Karpas-422 (cell line): Measurements from ENCODE around the gene MTRFR. TPM values are rescaled to one million over a fixed set of nuclear protein-coding genes. Genes with fewer than 3 reads are reported as not detected.

Source experiments
- DNase-seq: peaks from one replicate; pipeline ENCODE4 v3.0.0-alpha.2; 2015
- H2AFZ ChIP-seq: fragments of 200-600 bp; sonication (generic); 2 replicates; pipeline ENCODE4 v1.6.1; 2014; ENCODE audit warnings: antibody characterized with exemption, low read length, mixed read lengths
- H3K27ac ChIP-seq: fragments of 200-600 bp; sonication (generic); 2 replicates; pipeline ENCODE4 v1.5.1; 2014; ENCODE audit warnings: mild to moderate bottlenecking, low read length, moderate library complexity
- H3K27me3 ChIP-seq: fragments of 200-600 bp; sonication (generic); 2 replicates; pipeline ENCODE4 v1.6.1; 2014; ENCODE audit warnings: low read length, mixed read lengths
- H3K36me3 ChIP-seq: fragments of 200-600 bp; sonication (generic); 2 replicates; pipeline ENCODE4 v1.6.1; 2014; ENCODE audit warnings: low read length, mixed read lengths; ENCODE audit not compliant: insufficient read depth
- H3K4me1 ChIP-seq: fragments of 200-600 bp; sonication (generic); 2 replicates; pipeline ENCODE4 v1.6.1; 2014; ENCODE audit warnings: mild to moderate bottlenecking, low read length, mixed read lengths
- H3K4me2 ChIP-seq: fragments of 200-600 bp; sonication (generic); 2 replicates; pipeline ENCODE4 v1.6.1; 2014; ENCODE audit warnings: low read length, low read depth, mild to moderate bottlenecking; ENCODE audit not compliant: poor library complexity, severe bottlenecking
- H3K4me3 ChIP-seq: fragments of 200-600 bp; sonication (generic); 2 replicates; pipeline ENCODE4 v1.5.1; 2014; ENCODE audit warnings: mild to moderate bottlenecking, antibody characterized with exemption, low read length, mixed read lengths
- H3K79me2 ChIP-seq: fragments of 200-600 bp; sonication (generic); 2 replicates; pipeline ENCODE4 v1.6.1; 2014; ENCODE audit warnings: mild to moderate bottlenecking, low read length, mixed read lengths
- H3K9ac ChIP-seq: fragments of 200-600 bp; sonication (generic); 2 replicates; pipeline ENCODE4 v1.6.0; 2014; ENCODE audit warnings: low read length
- H3K9me2 ChIP-seq: fragments of 200-600 bp; sonication (generic), shearing (Covaris generic); replicated peaks from 2 replicates; pipeline ENCODE4 v1.6.0; 2014; ENCODE audit warnings: mild to moderate bottlenecking, low read length, moderate library complexity; ENCODE audit not compliant: insufficient read depth
- H3K9me3 ChIP-seq: fragments of 300-700, 200-600 bp; sonication (generic); 2 replicates; pipeline ENCODE4 v1.6.1; 2014; ENCODE audit warnings: low read length, mixed read lengths
- H4K20me1 ChIP-seq: fragments of 200-600 bp; sonication (generic); 2 replicates; pipeline ENCODE4 v1.6.1; 2014; ENCODE audit warnings: mild to moderate bottlenecking, antibody characterized with exemption, low read length, low read depth; ENCODE audit not compliant: insufficient read depth
- total RNA-seq: library from RNA; depleted of rRNA; stranded (reverse); fragments of >200 nt; shearing (Covaris generic); gene quantifications from 2 replicates; pipeline ENCODE4 v1.2.3, GENCODE V29; 2014; ENCODE audit warnings: low replicate concordance

MTRFR gene
- total RNA-seq, 1 experiment from 2014 or later, result 19.4 TPM

DNA sequence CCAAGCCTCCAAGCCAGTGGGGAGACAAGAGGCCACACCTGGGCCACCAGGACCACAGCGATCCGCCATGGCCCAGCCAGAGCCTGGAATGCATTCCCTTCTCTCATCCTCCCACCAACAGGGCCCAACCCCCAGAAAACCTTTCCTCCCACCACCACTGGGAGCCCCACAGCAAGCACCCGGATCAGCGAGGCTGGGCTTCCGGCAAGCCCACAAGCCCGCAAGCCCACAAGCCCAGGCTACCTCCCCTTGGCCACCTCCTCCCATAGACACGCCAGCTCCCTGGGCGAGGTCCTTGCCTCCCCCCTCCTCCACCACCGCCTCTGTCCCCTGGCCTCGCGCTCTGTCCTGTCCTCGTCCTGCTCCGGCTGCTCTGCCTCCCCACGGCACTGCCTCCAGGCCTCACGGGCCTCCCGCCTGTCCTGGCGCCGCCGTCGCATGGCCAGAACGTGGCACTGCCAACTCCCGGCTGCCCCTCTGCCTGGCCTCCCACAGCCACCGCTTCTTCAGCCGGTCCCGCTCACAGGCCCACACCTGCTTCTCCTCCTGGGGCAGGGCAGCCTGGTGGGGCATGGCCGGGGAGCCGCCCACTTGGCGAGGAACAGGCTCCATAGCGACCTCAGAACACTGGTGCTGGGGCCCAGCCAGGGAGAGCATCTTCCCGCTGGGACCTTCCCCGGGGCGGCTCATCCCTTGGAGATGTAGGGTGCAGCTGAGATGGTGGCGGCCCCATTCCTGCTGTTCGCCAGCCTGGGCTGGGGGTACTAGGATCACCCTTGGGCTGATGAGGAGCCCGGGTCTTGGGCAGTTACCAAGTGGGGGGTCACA, 32.8 kb downstream of the MTRFR start:
- Histone ChIP-seq H3K36me3 (peaks cover 11% of the 10 kb centered on the region; the same call in 1 of the 2 replicates), H3K4me2 (no peak overlapping the region), H3K27ac (no peak overlapping the region), H4K20me1 (no peaks in the 10 kb centered on the region), H3K9ac (no peak overlapping the region), H3K9me3 (no peaks in the 10 kb centered on the region), H2AFZ (no peak overlapping the region), H3K4me1 (peaks cover 14% of the 10 kb centered on the region), H3K4me3 (no peak overlapping the region), H3K9me2 (no peaks in the 10 kb centered on the region), H3K27me3 (no peaks in the 10 kb centered on the region), H3K79me2 (peaks cover 42% of the 10 kb centered on the region)
- no peak for DNase-seq

DNA sequence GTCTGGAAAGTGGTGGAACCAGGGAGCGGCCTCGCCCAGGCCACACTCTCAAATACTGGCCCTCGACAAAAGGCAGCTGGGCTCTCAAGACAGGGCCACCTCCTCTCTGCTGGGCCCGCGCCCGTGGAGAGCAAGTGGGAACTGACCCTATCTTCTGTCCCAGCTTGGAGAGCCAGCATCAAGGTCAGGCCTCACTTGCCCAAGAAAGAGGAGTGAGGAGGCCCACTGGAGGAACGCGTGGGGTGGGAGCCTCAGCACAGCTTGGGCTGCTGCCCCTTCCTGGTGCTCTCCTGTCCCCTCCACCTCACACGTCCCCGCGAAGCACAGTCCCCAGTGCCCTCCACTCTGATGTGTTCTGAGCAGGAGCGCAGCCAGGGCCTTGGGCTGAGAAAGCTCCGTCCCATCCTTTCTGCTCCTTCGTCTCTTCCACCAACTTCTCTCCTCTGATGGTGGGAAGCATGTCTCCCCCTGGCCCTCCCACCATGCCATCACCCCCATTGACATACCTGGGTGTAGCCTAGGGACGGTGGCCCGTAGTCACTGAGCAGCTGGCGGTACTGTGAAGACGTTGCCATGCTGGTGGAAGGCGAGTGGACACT, 33.5 kb downstream of the MTRFR start:
- Histone ChIP-seq H3K4me1 (peaks cover 14% of the 10 kb centered on the region), H3K4me3 (no peak overlapping the region), H3K4me2 (no peak overlapping the region), H3K9me2 (no peaks in the 10 kb centered on the region), H3K27me3 (no peaks in the 10 kb centered on the region), H3K36me3 (0 out of 2 replicates have a peak, but pooled peaks cover 5% of the 10 kb centered on the region), H3K79me2 (peaks cover 42% of the 10 kb centered on the region), H4K20me1 (no peaks in the 10 kb centered on the region), H2AFZ (no peak overlapping the region), H3K27ac (no peak overlapping the region), H3K9me3 (no peaks in the 10 kb centered on the region), H3K9ac (no peak overlapping the region)
- DNase-seq, result no peak

- Histone ChIP-seq H3K4me2 (no peak overlapping the region), H3K27me3 (no peaks in the 10 kb centered on the region), H4K20me1 (no peaks in the 10 kb centered on the region)
These were observed 34.2 kb downstream of the MTRFR start for GRCh38 chr12:123267335-123267920.

DNA sequence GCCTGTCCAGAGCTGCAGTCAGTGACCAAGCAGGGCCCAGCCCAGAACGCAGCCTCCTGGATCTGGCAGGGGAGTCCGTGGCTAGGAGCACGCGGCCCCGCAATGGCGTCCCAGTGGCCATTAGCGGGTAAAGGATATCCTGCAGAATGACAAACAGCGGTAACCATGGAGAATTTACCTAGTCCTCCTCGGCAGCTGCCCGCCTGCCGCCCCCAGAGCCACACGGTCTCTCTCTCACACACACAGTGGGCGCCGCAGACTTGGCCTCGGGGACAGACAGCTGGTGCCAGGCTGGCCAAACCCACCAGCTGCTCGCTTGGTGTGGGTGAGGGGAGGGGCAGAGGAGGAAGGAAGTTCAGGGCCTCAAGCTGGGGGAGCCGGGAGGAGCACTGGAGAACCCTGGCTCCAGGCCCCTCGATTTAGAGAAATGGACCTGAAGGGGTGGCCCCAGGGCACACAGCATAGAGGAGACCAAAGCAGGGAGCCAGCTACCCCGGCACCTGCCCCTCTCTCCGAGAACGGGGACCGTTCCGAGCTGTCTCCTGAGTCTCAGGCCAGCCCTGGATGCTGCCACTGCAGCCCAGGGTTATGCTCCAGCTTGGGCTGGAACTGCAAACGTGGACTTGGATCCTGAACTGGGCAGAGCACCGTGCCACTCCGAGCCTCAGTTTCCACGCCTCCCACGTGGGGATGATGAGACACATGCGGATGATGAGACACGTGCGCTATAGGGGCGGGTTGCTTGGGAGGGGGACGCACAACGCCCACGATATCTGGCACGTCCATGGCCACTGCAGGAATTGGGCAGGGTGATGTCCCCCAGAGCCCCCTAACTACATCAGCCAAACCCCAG, 35.0 kb downstream of the MTRFR start:
- H3K4me1 ChIP-seq, result peaks cover 21% of the 10 kb centered on the region
- no peaks in the 10 kb centered on the region for H3K36me3 ChIP-seq
- no peaks in the 10 kb centered on the region for H3K9me3 ChIP-seq
- H2AFZ ChIP-seq, result no peak overlapping the region
- peaks cover 40% of the 10 kb centered on the region for H3K79me2 ChIP-seq
- no peak overlapping the region for H3K4me2 ChIP-seq
- H3K9ac ChIP-seq, result no peak overlapping the region
- no peak overlapping the region for H3K27ac ChIP-seq
- H3K9me2 ChIP-seq, result no peaks in the 10 kb centered on the region
- no peaks in the 10 kb centered on the region for H3K27me3 ChIP-seq
- H4K20me1 ChIP-seq, result no peaks in the 10 kb centered on the region
- no peak overlapping the region for H3K4me3 ChIP-seq
- DNase-seq, result no peak

More at GRCh38 chr12:123267335-123267920, 34.2 kb downstream of the MTRFR start:
- Histone ChIP-seq H3K36me3 (no peaks in the 10 kb centered on the region), H3K79me2 (peaks cover 42% of the 10 kb centered on the region), H3K4me3 (no peak overlapping the region), H2AFZ (no peak overlapping the region), H3K9me3 (no peaks in the 10 kb centered on the region), H3K9ac (no peak overlapping the region), H3K27ac (no peak overlapping the region), H3K9me2 (no peaks in the 10 kb centered on the region), H3K4me1 (peaks cover 19% of the 10 kb centered on the region)
- no peak for DNase-seq

GRCh38 chr12:123268850-123269249, 35.6 kb downstream of the MTRFR start:
- H3K4me2 ChIP-seq, result peak overlapping the region; percentile 99

DNA sequence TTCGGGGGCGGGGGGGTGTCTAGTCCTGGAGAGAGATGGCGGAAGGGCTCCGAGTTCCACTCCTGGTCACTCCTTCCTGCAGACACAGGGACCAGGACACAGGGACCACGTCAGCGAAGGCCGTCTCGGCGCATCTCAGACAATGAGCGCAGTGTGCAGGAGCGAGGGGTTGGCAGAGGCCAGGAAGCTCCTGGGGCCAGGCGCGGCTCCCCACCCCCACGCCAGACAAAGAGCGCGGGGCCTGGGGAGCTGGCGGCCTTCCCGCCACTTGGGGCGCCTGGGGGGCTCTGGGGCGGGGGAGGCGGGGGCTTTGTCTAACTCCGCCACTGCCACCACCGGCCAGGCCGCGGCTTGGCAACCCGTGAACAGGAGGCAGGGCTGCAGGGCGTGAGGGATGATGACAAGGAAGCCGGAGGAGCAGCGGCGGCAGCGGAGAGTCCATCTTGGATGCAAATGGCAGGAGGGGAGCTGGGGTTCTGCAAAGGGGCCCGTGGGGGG, 36.2 kb downstream of the MTRFR start:
- Histone ChIP-seq H3K27ac (peak overlapping the region; percentile 79), H3K9ac (peak overlapping the region; percentile 95), H3K27me3 (no peaks in the 10 kb centered on the region), H4K20me1 (no peaks in the 10 kb centered on the region), H3K4me2 (peak overlapping the region; percentile 99), H3K36me3 (no peaks in the 10 kb centered on the region), H3K79me2 (peaks cover 40% of the 10 kb centered on the region), H3K4me1 (peaks cover 21% of the 10 kb centered on the region), H2AFZ (0 out of 2 replicates have a peak overlapping the region, but pooled peaks have one; percentile 89), H3K9me2 (no peaks in the 10 kb centered on the region), H3K9me3 (no peaks in the 10 kb centered on the region), H3K4me3 (peak overlapping the region; percentile 98)
- peak; percentile 85 for DNase-seq

More at GRCh38 chr12:123268850-123269249, 35.6 kb downstream of the MTRFR start:
- Histone ChIP-seq H3K4me1 (peaks cover 21% of the 10 kb centered on the region), H4K20me1 (no peaks in the 10 kb centered on the region), H2AFZ (no peak overlapping the region), H3K27ac (peak overlapping the region; percentile 79; the same call in 1 of the 2 replicates), H3K36me3 (no peaks in the 10 kb centered on the region), H3K9me3 (no peaks in the 10 kb centered on the region), H3K79me2 (peaks cover 40% of the 10 kb centered on the region), H3K4me3 (peak overlapping the region; percentile 98; the same call in 1 of the 2 replicates), H3K9me2 (no peaks in the 10 kb centered on the region), H3K9ac (peak overlapping the region; percentile 95; the same call in 1 of the 2 replicates), H3K27me3 (no peaks in the 10 kb centered on the region)
- no peak for DNase-seq

DNA sequence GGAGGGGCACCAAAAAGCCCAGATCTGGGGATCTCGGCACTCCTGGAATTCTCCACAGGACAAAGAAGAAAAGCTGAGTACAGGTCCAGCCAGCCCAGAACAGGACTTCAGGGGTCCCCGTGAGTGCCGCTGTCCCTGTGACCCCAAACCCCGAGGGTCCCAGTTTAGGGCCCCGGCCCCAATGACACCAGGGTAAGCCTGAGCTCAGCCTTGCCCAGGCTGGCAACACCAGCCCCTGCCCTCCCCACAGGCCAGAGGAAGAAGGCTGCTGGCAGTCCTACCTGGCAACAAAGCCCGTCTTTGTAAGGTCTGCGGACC, 36.6 kb downstream of the MTRFR start:
- Histone ChIP-seq H3K9me2 (no peaks in the 10 kb centered on the region), H3K36me3 (no peaks in the 10 kb centered on the region), H3K9me3 (no peaks in the 10 kb centered on the region), H2AFZ (peak overlapping the region; percentile 89; the same call in 1 of the 2 replicates), H3K4me1 (peaks cover 21% of the 10 kb centered on the region), H3K27me3 (no peaks in the 10 kb centered on the region), H3K4me2 (peak overlapping the region; percentile 99), H3K4me3 (peak overlapping the region; percentile 98), H3K27ac (peak overlapping the region; percentile 79), H4K20me1 (no peaks in the 10 kb centered on the region), H3K9ac (peak overlapping the region; percentile 95), H3K79me2 (peaks cover 40% of the 10 kb centered on the region)
- no peak for DNase-seq
